HL-60 (cell line): ENCODE results near the gene ANKRD13D.

Experiments used
- CTCF ChIP-seq: IDR thresholded peaks from one replicate; pipeline ENCODE4 v1.5.1; 2011; ENCODE audit warnings: low read length, control low read depth, inconsistent platforms; ENCODE audit not compliant: insufficient read depth
- GABPA ChIP-seq: IDR thresholded peaks from 2 replicates; pipeline ENCODE4 v1.6.1; 2012; ENCODE audit warnings: low read depth

- TF ChIP-seq CTCF (no peak), GABPA (no peak)
Measured at GRCh38 chr11:67267188-67268080, 21.7 kb upstream of the ANKRD13D start.
